Duodenal mucosa (tissue), 2 donors: ENCODE measurements around the gene MRFAP1.
A peak's percentile ranks its signal among the peaks of the same experiment; 100 is the strongest.
"Not testable (repeated sequence)": the region's sequence is repeated elsewhere in the genome, so short reads cannot be mapped to it uniquely, and the experiment has no call there.

Experiments
- H3K27ac ChIP-seq: one replicate; pipeline ENCODE4 v1.7.0; 2013; ENCODE audit warnings: low read depth, low read length
- H3K27me3 ChIP-seq, 2 donors: one replicate each; pipeline ENCODE4 v1.7.0; 2013; ENCODE audit warnings: low read length in 2 of 2, control low read depth in 1 of 2; ENCODE audit not compliant: insufficient read depth in 2 of 2, control insufficient read depth in 1 of 2
- H3K36me3 ChIP-seq, 2 donors: one replicate each; pipeline ENCODE4 v1.7.0; 2013; ENCODE audit warnings: low read length in 2 of 2, control low read depth in 1 of 2; ENCODE audit not compliant: insufficient read depth in 2 of 2, control insufficient read depth in 1 of 2
- H3K4me1 ChIP-seq, 2 donors: one replicate each; pipeline ENCODE4 v1.7.0; 2013; ENCODE audit warnings: low read length in 2 of 2, control low read depth in 1 of 2; ENCODE audit not compliant: insufficient read depth in 2 of 2, control insufficient read depth in 1 of 2
- H3K4me3 ChIP-seq, 2 donors: one replicate each; pipeline ENCODE4 v1.7.0; 2013; ENCODE audit warnings: low read length in 2 of 2, low read depth in 1 of 2
- H3K9ac ChIP-seq, 2 donors: one replicate each; pipeline ENCODE4 v1.7.0; 2013; ENCODE audit warnings: low read length in 2 of 2, low read depth in 1 of 2
- H3K9me3 ChIP-seq, 2 donors: one replicate each; pipeline ENCODE4 v1.7.0; 2013; ENCODE audit warnings: low read length in 2 of 2, control low read depth in 1 of 2; ENCODE audit not compliant: control insufficient read depth in 1 of 2

The MRFAP1 gene

DNA sequence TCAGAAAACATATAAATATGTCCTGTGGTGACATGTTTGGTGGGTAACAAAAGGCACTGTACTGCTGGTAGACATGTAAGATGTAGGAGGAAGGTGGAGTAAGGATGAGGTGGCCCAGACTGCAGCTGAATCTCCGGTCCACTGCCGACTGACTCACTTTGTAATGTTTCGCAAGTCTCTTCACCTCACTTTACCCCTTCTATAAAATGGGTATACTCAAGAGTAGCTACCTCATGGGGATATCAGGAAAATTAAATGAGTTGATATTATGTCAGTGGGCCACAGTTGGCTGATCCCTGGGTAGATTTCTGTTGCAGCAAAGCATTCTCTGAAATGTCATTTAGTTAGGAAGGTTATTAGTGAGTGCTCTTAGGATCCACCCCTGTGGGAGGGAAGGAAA, 22.1 kb downstream of the MRFAP1 start:
- no peak overlapping the region for H3K27ac ChIP-seq
- H3K9me3 ChIP-seq: no peaks in the 10 kb centered on the region
- H3K4me3 ChIP-seq: no peak overlapping the region

DNA sequence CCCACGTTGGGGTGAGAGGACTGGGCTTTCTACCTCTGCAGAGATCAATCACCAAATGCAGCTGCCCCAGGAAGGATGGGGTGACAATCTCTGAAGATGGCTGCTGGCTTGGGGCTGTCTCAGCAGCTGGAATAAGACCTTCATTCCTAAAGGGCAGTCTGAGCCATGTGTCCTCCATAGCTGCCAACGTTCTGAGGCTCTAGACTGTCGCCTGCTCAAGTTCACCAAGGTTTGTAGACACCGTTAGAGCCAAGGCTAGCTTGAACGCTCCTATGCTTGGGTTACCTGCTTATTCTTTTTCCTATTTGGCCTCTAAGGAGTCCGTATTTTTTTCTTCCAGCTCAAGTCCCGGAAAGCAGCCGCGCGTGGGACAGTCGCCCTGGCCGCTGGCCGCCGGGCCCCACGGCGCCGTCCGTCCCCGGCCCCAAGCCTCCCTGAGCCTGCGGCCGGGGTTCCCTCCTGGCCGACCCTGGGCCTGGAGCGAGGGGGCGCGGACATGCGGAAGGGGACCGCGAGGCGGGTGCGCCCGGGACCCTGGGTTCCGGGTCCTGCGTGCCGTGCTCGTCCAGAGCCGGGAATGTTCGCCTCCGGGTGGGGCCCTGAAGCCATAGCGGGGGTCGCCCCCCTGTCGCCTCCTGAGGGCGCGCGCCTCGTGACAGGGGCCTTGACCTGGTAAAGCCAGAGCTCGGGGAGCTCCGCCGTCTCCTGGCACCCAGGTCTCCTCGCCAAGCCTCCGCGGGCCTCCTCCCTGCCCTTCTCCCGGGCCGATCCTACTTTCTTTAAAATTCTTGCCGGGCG, 23.3 kb downstream of the MRFAP1 start:
- H3K27me3 ChIP-seq: peaks cover 24 to 30% of the 10 kb centered on the region in 2 donors
- H3K9ac ChIP-seq: no peak overlapping the region
- peaks cover 0 to 10% of the 10 kb centered on the region in 2 donors for H3K4me1 ChIP-seq
- H3K4me3 ChIP-seq: no peak overlapping the region
- H3K9me3 ChIP-seq: no peaks in the 10 kb centered on the region
- no peak overlapping the region for H3K27ac ChIP-seq
- no peaks in the 10 kb centered on the region for H3K36me3 ChIP-seq

More for the DNA sequence above, 22.1 kb downstream of the MRFAP1 start:
- H3K27me3 ChIP-seq: peaks cover 28 to 33% of the 10 kb centered on the region in 2 donors
- peaks cover 0 to 11% of the 10 kb centered on the region in 2 donors for H3K4me1 ChIP-seq
- no peak overlapping the region for H3K9ac ChIP-seq
- no peaks in the 10 kb centered on the region for H3K36me3 ChIP-seq

GRCh38 chr4:6665320-6665654, 24.8 kb downstream of the MRFAP1 start:
- H3K27ac ChIP-seq: no peak overlapping the region
- peaks cover 24 to 30% of the 10 kb centered on the region in 2 donors for H3K27me3 ChIP-seq
- peaks cover 0 to 4% of the 10 kb centered on the region in 2 donors for H3K4me1 ChIP-seq
- H3K36me3 ChIP-seq: no peaks in the 10 kb centered on the region
- no peak overlapping the region for H3K9ac ChIP-seq
- no peaks in the 10 kb centered on the region for H3K9me3 ChIP-seq
- no peak overlapping the region for H3K4me3 ChIP-seq

- Histone ChIP-seq H3K36me3 (no peaks in the 10 kb centered on the region), H3K4me1 (peaks cover 0 to 4% of the 10 kb centered on the region in 2 donors), H3K27me3 (peaks cover 14 to 18% of the 10 kb centered on the region in 2 donors), H3K4me3 (no peak overlapping the region), H3K27ac (no peak overlapping the region), H3K9ac (no peak overlapping the region), H3K9me3 (no peaks in the 10 kb centered on the region)
These were observed 27.9 kb downstream of the MRFAP1 start for GRCh38 chr4:6668391-6668790.

- Histone ChIP-seq H3K9ac (no peak overlapping the region), H3K36me3 (no peaks in the 10 kb centered on the region), H3K4me3 (no peak overlapping the region), H3K27ac (no peak overlapping the region), H3K27me3 (no peaks in the 10 kb centered on the region), H3K4me1 (peaks cover 17 to 21% of the 10 kb centered on the region in 2 donors), H3K9me3 (no peaks in the 10 kb centered on the region)
These were observed 31.2 kb downstream of the MRFAP1 start for GRCh38 chr4:6671648-6672047.

GRCh38 chr4:6672131-6672530, 31.6 kb downstream of the MRFAP1 start:
- H3K27ac ChIP-seq: no peak overlapping the region
- no peaks in the 10 kb centered on the region for H3K9me3 ChIP-seq
- no peaks in the 10 kb centered on the region for H3K27me3 ChIP-seq
- peaks cover 17 to 26% of the 10 kb centered on the region in 2 donors for H3K4me1 ChIP-seq
- no peaks in the 10 kb centered on the region for H3K36me3 ChIP-seq
- no peak overlapping the region for H3K4me3 ChIP-seq
- no peak overlapping the region for H3K9ac ChIP-seq

DNA sequence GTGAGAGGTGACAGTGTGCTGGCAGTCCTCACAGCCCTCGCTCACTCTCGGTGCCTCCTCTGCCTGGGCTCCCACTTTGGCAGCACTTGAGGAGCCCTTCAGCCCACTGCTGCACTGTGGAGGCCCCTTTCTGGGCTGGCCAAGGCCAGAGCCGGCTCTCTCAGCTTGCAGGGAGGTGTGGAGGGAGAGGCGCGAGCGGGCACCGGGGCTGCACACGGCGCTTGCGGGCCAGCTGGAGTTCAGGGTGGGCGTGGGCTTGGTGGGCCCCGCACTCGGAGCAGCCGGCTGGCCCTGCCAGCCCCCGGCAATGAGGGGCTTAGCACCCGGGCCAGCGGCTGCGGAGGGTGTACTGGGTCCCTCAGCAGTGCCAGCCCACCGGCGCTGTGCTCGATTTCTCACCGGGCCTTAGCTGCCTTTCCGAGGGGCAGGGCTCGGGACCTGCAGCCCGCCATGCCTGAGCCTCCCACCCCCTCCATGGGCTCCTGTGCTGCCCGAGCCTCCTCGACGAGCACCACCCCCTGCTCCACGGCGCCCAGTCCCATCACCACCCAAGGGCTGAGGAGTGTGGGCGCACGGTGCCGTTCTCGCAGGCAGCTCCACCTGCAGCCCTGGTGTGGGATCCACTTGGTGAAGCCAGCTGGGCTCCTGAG, 32.2 kb downstream of the MRFAP1 start:
- H3K4me1 ChIP-seq: peaks cover 17 to 30% of the 10 kb centered on the region in 2 donors
- not testable (repeated sequence) for H3K27me3 ChIP-seq, H3K9ac ChIP-seq, H3K4me3 ChIP-seq, H3K36me3 ChIP-seq, H3K9me3 ChIP-seq, H3K27ac ChIP-seq

GRCh38 chr4:6673191-6673659, 32.7 kb downstream of the MRFAP1 start:
- not testable (repeated sequence) for H3K27ac ChIP-seq

GRCh38 chr4:6673660-6674499, 33.4 kb downstream of the MRFAP1 start:
- Histone ChIP-seq H3K36me3 (peaks cover 0 to 4% of the 10 kb centered on the region in 2 donors), H3K9ac (peak overlapping the region; percentile 66 to 76), H3K4me1 (peaks cover 17 to 30% of the 10 kb centered on the region in 2 donors), H3K27me3 (no peaks in the 10 kb centered on the region), H3K4me3 (peak overlapping the region; percentile 63 to 70), H3K27ac (peak overlapping the region; percentile 69), H3K9me3 (no peaks in the 10 kb centered on the region)

More at GRCh38 chr4:6673191-6673659, 32.7 kb downstream of the MRFAP1 start:
- not testable (repeated sequence) for H3K9me3 ChIP-seq, H3K36me3 ChIP-seq, H3K27me3 ChIP-seq
- peaks cover 17 to 30% of the 10 kb centered on the region in 2 donors for H3K4me1 ChIP-seq
- H3K4me3 ChIP-seq: peak overlapping the region; percentile 63 to 70
- peak overlapping the region; percentile 50 to 76 for H3K9ac ChIP-seq
